HG02884 (cell line): Measurements from ENCODE around the gene MYRF.

Experiments used
- ATAC-seq: cut with Tn5 transposase; IDR thresholded peaks from one replicate; pipeline ENCODE4 v1.9.1; 2021; ENCODE audit warnings: mild to moderate bottlenecking, moderate library complexity; ENCODE audit not compliant: unreplicated experiment

Gene MYRF

DNA sequence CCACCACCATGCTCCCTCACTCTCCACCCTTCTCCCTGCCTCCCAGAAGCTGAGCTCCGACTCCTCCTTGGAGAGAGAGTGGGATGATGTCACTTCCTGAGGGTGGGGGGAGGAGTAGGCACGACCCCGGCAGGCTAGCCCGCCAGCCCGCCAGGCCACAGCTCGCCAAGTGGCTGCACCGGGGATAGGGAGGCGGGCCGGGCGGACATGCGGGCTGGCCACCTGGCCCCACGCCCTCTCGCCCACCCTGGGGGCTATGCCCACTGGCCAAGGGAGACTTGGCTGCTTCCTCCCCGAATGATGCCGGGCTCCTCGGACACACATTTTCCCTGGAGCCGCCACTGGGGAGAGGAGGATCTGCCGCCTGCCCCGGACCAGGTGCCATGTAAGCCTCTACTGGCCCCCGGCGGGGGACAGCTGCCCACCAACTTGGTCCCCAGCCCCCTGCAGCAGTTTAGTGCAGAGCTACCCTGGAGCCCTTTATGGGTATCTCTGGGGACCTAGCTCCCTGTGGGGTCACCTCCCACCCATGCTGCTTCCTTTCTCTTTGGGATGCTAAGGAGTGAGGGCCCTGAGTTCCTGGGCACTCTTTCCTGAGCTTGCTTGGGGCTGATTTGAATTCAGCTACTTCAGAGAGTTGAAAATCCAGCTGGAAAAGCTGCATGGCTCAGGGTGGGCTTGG is 33.7 kb upstream of the MYRF start:
- no peak for ATAC-seq

DNA sequence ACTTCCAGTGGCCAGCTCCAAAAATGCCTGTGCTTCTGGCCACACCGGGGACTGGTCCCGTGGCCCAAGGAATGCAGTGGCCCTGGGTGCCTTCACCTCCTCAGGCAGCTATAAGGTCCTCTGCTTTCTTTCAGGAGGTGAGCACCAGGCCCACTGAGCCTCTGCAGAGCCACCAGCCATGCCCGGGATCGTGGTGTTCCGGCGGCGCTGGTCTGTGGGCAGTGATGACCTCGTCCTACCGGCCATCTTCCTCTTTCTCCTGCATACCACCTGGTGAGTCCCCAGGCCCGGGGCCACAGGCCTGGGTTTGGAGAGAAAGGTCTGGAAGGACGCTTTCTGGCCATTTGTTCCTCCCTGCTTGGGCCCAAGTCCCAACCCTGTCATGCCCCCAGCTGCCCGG is 32.5 kb upstream of the MYRF start:
- ATAC-seq = no peak

DNA sequence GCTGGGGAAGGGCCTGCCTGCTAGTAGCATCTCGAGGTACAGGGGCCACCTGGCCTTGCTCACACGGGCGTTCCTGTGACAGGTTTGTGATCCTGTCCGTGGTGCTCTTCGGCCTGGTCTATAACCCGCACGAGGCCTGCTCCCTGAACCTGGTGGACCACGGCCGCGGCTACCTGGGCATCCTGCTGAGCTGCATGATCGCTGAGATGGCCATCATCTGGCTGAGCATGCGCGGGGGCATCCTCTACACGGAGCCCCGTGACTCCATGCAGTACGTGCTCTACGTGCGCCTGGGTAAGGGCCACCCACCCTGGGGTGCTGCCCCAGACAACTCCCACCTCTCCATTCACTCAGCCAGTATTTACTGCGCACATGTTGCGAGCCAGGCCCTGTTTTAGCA is 31.8 kb upstream of the MYRF start:
- ATAC-seq = no peak

DNA sequence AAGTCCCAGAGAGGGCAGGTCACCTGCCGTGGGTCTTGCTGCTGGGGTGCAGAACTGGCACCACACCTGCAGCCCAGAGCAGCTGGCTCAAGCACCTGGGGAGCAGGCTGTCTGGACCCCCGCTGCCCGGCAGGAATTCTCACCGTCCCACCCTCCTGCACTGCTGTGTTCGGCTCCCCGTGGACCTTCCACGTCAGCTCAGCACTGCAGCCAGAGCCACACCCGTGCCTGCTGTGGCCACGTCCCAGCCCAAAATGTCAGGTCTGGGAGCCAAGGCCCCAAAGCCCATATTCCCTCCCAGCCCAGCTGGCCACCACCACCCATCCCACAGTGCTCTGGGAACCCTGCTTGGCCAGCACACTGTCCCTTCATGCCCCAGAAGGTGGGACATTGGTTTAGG is 28.0 kb upstream of the MYRF start:
- no peak for ATAC-seq

DNA sequence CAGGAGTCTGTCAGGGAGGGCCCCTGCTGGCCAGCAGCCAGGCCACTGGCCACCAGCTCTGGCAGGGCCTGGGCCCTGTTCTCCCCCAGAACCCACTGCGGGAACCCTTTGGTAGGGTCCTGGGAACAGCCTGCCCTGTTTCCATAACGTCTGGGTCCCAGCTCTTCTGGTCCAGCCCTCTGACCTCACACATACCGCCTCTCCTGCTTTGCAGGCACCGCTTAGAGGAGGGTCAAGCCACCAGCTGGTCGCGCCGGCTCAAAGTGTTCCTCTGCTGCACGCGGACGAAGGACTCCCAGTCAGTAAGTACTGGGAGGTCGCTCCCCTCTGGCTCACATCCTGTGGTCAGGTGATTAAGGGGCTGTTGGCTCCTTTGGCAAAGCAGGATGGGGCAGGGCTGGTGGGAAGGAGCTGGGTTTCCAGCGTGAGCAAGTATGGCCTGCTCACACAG is 26.6 kb upstream of the MYRF start:
- ATAC-seq = no peak

DNA sequence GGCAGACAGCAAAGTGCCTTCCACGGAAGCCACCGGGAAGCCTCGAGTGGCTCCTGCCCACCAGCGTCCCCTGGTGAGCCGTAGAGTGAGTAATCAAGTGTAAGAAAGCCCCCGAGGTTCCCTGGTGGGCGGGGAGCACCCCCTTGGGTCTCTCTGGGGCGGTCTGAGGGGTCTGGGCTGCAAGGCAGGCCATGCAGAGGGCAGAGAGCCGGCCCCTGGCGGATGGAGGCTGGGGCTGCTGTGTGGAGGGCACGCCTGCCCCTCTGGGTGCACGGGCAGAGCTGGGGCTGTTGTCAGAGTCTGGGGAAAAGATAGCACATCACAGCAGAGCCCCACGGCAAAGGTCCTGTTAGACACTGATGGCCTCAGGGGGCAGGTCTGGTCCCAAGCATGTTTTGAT is 25.7 kb upstream of the MYRF start:
- ATAC-seq = no peak

DNA sequence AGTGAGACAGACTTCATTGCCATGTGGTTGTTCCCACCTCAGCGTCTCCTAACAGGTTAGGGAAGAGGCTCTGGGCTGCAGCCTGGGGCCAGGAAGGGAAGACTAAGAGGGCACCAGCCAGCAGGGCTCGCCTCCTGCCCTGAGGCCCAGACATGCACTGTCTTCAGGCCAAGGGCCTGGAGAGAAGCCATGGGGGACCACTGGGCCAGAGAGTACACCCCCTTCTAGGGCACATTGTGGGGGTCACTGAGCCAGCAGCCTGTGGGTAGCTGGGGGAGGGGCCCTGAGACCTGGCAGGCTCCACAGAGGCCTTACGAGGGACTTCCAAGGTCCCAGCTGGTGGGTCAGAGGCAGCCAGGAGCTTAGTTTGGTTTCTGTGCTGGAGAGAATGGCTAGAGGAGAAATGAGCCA is 25.0 kb upstream of the MYRF start:
- no peak for ATAC-seq

DNA sequence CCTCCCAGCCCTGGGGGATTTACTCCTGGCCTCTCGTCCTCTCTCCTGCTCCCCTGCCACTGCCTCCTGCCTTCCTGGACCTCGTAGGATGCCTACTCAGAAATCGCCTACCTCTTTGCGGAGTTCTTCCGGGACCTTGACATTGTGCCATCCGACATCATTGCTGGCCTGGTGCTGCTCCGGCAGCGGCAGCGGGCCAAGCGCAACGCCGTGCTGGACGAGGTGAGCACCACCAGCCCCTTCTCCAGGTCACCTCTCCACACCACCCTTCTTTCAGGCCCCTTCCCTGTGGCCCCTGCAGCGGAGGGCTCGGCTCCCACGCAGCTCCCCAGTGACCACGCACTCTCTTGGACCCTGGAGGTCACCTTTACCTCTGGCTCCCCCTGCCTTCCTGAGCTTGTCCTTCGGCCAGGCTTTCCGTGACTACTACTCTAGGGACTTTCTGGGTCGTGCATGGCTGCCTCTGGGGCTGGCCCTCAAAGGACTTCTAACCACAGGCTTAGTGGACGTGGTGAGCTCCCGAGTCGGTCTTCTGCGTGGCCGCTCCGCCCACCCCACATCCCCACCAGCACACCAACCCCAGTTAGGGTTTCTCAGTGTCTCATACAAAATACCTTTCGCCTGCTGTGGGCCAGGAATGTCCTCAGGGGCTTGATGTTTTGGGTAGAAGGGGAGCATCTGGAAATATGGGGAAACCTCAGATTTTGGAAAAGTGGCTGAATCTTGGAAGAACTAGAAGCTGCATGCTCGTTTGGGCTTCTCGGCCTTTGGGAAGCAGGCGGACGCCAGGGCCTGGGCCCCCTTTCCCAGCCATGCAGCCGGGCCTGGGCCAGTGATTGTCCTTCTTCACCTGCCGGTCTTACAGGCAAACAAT is 24.1 kb upstream of the MYRF start:
- ATAC-seq = no peak

DNA sequence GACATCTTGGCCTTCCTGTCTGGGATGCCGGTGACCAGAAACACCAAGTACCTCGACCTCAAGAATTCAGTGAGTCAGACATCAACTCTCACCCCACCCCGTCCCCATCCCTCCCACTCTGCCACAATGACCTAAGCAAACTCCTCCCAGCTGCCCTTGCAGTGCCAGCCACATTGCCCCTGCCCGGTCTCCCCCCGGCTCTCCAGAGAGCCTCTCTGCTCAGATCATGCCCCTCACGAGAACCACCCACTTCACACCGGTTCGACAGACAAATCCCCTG is 23.6 kb upstream of the MYRF start:
- no peak for ATAC-seq

DNA sequence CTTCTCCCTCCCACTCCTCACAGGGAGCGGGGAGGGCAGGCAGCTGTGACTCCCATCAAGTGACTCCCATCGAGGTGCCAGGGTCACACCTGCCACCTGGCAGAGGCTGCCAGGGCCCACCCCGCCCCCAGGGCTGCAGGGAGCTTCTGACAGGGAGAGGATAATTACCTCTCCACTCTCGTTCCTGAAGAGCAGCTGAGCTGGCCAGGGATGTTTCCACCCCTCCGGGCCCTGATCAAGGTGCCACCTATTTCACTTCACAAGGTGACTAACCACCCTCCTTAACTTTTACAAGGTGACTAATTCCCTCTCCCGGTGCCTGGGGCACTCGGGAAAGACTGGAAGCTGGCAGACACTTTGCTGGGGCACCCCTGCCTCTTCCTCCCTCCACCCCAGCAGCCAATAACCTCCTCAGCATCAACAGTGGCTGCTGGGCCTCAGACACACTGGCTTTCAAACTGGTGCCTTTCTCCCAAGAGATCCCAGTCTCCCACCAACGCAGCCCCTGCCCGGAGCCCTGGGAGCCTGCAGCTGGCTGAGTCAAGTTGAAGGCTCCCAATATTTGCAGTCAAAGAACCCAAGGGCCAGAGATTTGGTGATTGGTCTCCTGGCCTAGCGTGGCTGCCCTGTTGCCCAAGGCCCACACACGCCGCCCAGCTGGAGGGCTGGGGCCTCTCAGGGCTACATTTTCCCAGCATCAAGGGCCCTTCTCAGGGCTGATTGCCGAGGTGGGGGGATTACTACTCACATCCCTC is 22.0 kb upstream of the MYRF start:
- no peak for ATAC-seq

DNA sequence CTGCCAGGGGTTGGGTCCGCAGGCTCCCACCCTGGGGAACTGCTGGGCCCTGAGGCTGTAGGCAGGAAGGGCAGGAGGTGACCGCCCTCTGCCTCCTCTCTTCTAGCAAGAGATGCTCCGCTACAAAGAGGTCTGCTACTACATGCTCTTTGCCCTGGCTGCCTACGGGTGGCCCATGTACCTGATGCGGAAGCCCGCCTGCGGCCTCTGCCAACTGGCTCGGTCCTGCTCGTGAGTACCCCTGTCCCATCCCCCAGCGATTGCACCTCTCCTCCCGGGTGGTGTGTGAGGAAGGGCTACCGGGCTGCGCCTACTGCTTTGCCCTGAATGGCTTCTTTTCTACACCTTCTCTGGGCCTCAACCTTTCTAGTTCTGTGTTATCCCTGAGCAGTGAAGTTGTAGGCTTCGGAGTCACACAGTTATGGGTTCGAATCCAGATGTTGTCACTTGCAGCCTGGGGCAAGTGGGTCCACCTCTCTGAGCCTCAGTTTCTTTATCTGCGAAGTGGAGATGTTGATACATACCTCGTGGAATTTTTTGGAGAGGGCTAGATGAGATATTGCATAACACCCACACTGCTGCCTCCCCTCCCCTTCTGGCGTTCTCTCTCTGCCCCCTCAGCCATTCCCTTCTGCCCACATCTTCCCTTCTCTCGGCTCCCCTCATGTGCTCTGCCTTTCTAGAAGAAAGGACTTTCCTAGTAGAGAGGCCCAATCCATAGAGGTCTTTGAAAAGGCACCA is 21.1 kb upstream of the MYRF start:
- ATAC-seq = no peak

DNA sequence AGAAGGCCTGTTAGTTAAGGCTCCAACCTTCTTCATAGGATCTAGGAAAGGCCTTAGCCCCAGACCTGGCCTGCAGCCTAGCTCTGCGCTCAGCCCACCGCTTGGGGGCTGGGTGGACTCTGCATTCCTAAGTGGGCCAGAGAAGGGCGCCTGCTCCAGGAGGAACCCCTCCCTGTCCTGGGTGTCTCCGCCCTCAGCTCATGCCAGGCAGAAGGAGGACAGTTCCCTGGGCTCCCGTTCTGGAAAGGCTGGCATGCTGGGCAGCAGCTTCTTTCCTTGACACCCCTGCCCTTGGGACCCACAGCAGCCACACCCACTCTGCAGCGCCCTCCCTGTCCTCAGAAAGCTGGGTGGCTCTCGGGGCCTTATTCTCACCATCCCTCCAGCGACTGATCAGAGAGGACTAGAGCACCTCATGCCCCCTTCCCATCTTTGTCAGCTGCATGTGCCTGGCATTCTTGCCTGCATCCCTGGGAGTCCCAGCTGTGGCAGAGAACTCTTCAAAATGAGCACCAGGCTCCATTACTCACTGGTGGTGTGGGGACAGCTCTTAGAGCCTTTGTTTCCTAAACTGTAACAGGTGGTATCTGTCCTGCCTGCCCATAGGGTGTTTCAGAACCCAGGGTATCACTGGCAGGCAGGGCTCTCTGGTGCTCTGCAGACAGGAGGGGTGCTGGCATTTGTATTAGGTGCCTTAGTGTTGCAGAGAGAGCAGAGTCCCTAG is 20.3 kb upstream of the MYRF start:
- ATAC-seq = no peak

DNA sequence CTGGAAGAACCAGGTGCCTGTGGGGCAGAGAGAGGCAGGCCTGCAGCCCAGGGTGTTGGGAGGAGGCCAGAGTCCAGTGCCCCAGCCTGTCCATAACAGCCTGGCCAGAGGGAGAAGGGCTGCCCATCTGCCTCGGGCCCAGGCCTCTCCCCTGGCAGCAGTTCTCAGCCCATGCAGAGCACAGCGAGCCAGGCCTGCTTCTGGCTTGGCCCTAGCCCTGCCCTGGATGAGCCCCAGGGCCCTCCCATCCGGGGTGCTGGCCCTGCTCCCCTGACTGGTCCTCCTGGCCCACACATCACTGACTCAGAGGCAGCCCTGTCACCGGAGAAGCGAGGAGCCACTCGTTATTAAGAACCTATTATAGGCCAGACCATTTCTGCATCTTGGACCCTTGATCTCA is 19.7 kb upstream of the MYRF start:
- ATAC-seq = no peak

DNA sequence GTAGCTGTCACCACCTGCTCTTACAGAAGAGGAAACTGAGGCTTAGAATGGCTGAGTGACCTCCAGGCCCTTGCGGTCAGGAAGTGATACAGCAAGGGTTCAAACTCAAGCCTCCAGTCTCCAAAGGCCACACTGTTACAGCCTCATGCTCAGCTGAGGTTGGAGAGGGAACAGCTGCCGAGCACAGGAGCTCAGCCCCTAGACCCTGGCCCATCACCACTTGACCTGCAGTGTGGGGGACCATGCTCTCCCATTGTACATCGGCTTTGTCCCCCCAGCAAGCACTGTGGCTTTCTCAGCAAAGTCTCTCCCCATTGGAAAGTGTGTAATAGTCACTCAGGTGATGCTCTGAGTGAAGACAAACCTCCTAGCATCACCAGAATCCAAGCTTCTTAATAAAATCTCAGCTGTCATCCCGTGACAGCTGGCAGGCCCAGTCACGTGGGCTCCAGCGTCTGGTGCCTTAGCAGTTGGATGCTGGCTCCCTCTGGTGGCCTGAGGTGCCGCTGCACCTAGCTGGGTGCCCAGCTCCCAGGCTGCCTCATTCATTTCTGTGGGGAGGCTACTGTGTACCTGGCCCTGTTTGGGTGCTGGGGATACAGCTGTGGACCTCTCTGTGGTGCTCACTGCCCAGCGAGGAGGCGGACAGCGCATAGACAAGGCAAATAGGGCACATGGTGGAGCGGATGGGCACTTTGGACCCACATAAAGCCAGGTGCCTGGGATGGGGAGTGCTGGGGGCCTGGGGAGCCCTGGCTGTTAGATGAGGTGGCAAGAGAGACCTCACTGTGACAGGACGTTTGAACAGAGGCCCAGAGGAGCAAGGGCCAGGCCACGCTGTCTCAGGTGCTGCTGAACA is 19.1 kb upstream of the MYRF start:
- peak; percentile 87 for ATAC-seq

DNA sequence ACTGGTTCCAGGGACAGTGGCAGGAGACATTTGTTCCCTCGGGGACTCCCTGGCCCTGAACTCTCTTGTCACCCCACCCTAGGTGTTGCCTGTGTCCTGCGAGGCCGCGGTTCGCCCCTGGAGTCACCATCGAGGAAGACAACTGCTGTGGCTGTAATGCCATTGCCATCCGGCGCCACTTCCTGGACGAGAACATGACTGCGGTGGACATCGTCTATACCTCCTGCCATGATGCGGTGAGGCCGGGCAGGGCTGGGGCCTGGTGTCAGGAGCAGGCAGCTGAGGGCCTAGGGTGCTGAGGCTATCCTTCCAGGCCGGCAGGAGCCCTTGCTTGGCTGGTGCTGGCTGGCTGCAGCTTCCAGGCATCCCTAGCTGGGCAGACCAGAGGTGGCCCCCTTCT is 17.7 kb upstream of the MYRF start:
- no peak for ATAC-seq

DNA sequence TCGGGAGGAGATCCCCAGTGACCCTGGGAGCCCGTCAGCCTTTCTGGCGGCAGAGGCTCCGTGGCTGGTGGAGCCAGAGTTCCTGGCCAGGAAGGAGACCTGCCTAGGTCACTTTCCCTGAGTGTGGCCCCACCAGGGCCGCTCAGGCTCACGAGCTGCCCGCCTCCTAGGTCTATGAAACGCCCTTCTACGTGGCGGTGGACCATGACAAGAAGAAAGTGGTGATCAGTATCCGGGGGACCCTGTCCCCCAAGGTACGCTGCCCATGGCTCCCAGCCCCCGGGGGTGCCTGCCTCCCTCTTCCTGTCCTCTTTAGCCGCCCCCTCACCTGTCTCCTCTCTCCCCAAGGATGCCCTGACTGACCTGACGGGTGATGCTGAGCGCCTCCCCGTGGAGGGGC is 17.0 kb upstream of the MYRF start:
- ATAC-seq = no peak

DNA sequence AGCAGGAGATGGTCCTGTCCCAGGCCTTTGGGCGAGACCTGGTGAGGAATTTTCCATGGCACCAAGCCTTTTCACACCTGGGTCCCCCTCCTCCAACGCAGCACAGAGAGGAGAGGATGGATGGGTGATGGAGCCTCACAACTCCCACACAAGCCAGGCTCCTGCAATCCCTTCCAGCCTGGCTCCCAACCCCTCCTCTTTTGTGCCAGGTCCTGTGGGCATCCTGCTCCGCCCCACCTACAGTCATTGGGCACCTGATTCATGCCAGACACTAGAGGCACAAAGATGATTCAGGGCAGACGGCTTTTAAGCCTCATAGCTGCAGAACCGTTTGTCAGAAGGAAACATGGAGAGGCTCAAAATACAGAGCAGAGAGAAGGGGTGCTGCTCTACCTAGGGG is 16.1 kb upstream of the MYRF start:
- ATAC-seq = no peak

DNA sequence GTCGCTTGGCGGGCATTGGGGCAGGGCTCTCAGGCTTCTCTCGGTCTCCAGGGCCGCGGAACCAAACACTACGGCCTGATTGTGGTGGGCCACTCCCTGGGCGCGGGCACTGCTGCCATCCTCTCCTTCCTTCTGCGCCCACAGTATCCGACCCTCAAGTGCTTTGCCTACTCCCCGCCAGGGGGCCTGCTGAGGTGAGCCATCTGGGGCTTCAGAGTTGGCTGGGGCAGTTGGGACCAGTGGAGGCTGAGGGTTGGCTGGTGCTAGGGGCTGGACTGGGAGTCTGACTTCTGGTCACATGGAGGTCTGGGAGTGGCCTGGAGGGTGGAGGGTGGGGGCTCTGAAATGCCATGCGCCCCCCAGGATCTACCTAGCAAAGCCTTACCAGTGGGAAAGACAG is 15.3 kb upstream of the MYRF start:
- no peak for ATAC-seq

DNA sequence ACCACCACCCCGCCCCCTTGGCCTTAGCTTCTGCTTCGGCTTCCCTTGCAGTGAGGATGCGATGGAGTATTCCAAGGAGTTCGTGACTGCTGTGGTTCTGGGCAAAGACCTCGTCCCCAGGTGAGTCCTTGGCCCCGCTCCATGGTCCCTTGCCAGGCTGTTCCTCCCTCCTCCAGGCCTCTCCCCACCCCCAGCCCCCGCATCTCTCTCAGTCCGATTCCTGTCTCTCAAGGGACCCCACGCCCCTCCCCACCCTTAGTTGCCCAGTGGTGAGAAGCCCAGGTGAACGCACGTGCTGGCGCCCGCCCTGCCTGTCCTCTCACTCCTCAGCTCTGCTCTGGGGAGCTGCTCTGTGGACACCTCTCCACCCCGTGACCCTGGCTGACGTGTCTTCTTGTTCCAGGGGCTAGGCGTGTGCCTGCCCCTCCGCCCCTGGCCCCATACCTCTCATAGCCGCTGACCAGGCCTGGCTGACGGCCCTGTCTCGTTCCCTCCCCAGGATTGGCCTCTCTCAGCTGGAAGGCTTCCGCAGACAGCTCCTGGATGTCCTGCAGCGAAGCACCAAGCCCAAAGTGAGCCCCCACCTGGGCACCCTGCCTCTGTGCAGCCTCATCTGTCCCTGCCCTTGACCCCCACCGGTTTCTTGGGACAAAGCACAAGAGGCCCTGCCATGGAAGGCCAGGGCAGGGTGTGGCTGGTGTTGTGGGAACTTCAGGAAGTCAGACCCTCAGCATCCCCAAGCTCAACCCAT is 14.6 kb upstream of the MYRF start:
- ATAC-seq = no peak
